OCI-LY3 (cell line): Measurements from ENCODE around the gene NPEPL1.

Experiments
- H2AFZ ChIP-seq: fragments of 200-600, 300-600 bp; shearing (Covaris generic); 2 replicates; pipeline ENCODE4 v1.6.0; 2014; ENCODE audit warnings: antibody characterized with exemption, low read depth, low read length
- H3K27ac ChIP-seq: fragments of 200-600, 300-600 bp; sonication (generic); 2 replicates; pipeline ENCODE4 v1.5.1; 2014; ENCODE audit warnings: mild to moderate bottlenecking, low read length, moderate library complexity, mixed read lengths
- H3K27me3 ChIP-seq: fragments of 200-600, 300-600 bp; sonication (generic); 2 replicates; pipeline ENCODE4 v1.6.1; 2014; ENCODE audit warnings: low read depth, low read length, mixed read lengths
- H3K36me3 ChIP-seq: fragments of 200-600, 300-600 bp; sonication (generic); replicated peaks from 2 replicates; pipeline ENCODE3; 2014; ENCODE audit warnings: low read depth, low read length, mixed read lengths
- H3K4me1 ChIP-seq: fragments of 300-600, 200-600 bp; sonication (generic); 2 replicates; pipeline ENCODE4 v1.6.1; 2014; ENCODE audit warnings: low read length, mixed read lengths
- H3K4me2 ChIP-seq: fragments of 200-600, 300-600 bp; sonication (generic); 2 replicates; pipeline ENCODE4 v1.6.1; 2014; ENCODE audit warnings: low read length, mixed read lengths
- H3K4me3 ChIP-seq: fragments of 300-600, 200-600 bp; sonication (generic); 2 replicates; pipeline ENCODE4 v1.5.1; 2014; ENCODE audit warnings: antibody characterized with exemption, mild to moderate bottlenecking, low read length, moderate library complexity
- H3K79me2 ChIP-seq: fragments of 300-600, 200-600 bp; shearing (Covaris generic); 2 replicates; pipeline ENCODE4 v1.6.1; 2014; ENCODE audit warnings: mild to moderate bottlenecking, low read length, mixed read lengths
- H3K9ac ChIP-seq: fragments of 300-600, 200-600 bp; shearing (Covaris generic); 2 replicates; pipeline ENCODE4 v1.6.0; 2014; ENCODE audit warnings: mild to moderate bottlenecking, low read length, moderate library complexity
- H3K9me3 ChIP-seq: fragments of 200-600, 300-600 bp; shearing (Covaris generic); 2 replicates; pipeline ENCODE4 v1.6.1; 2014; ENCODE audit warnings: low read length, mixed read lengths; ENCODE audit not compliant: insufficient read depth
- H4K20me1 ChIP-seq: fragments of 200-600, 300-600 bp; sonication (generic); 2 replicates; pipeline ENCODE4 v1.6.1; 2016; ENCODE audit warnings: low read length, mixed read lengths; ENCODE audit not compliant: insufficient read depth
- CTCF ChIP-seq: fragments of 200-600, 300-600 bp; sonication (generic); IDR thresholded peaks from 2 replicates; pipeline ENCODE4 v1.5.1; 2014; ENCODE audit warnings: antibody characterized with exemption, low read length, low read depth
- EZH2phosphoT487 ChIP-seq: fragments of 200-600 bp; shearing (Covaris generic); IDR thresholded peaks from 2 replicates; pipeline ENCODE4 v1.6.1; 2018; ENCODE audit warnings: antibody characterized with exemption, mixed run types, low read depth

Gene NPEPL1

GRCh38 chr20:58714923-58715351, 22.3 kb downstream of the NPEPL1 start:
- H3K79me2 ChIP-seq = no peaks in the 10 kb centered on the region
- H3K27ac ChIP-seq = no peak overlapping the region
- H2AFZ ChIP-seq = no peak overlapping the region
- H3K4me1 ChIP-seq = no peaks in the 10 kb centered on the region
- no peaks in the 10 kb centered on the region for H4K20me1 ChIP-seq
- H3K27me3 ChIP-seq = no peaks in the 10 kb centered on the region
- H3K36me3 ChIP-seq = no peaks in the 10 kb centered on the region
- no peak overlapping the region for H3K4me3 ChIP-seq
- TF ChIP-seq CTCF (no peak), EZH2phosphoT487 (no peak)
- H3K4me2 ChIP-seq = no peak overlapping the region
- no peaks in the 10 kb centered on the region for H3K9me3 ChIP-seq
- H3K9ac ChIP-seq = no peak overlapping the region

- H3K4me2 ChIP-seq = no peak overlapping the region
- H3K36me3 ChIP-seq = no peaks in the 10 kb centered on the region
- no peaks in the 10 kb centered on the region for H3K9me3 ChIP-seq
- no peak overlapping the region for H2AFZ ChIP-seq
- no peak overlapping the region for H3K9ac ChIP-seq
- no peak overlapping the region for H3K27ac ChIP-seq
- no peak overlapping the region for H3K4me3 ChIP-seq
- no peaks in the 10 kb centered on the region for H4K20me1 ChIP-seq
- TF ChIP-seq EZH2phosphoT487 = no peak
- TF ChIP-seq CTCF = no peak
- H3K79me2 ChIP-seq = no peaks in the 10 kb centered on the region
- H3K4me1 ChIP-seq = no peaks in the 10 kb centered on the region
- no peaks in the 10 kb centered on the region for H3K27me3 ChIP-seq
These were observed 22.8 kb downstream of the NPEPL1 start for GRCh38 chr20:58715391-58715800.

GRCh38 chr20:58715801-58716475, 23.3 kb downstream of the NPEPL1 start:
- Histone ChIP-seq H3K4me2 (no peak overlapping the region), H3K4me3 (no peak overlapping the region), H3K36me3 (no peaks in the 10 kb centered on the region), H2AFZ (no peak overlapping the region), H3K27me3 (0 out of 2 replicates have a peak, but pooled peaks cover under 1% of the 10 kb centered on the region), H3K4me1 (no peaks in the 10 kb centered on the region), H3K79me2 (no peaks in the 10 kb centered on the region), H3K9ac (no peak overlapping the region), H4K20me1 (no peaks in the 10 kb centered on the region), H3K27ac (no peak overlapping the region), H3K9me3 (no peaks in the 10 kb centered on the region)
- TF ChIP-seq EZH2phosphoT487 = no peak
- no peak for TF ChIP-seq CTCF

GRCh38 chr20:58716476-58717277, 24.1 kb downstream of the NPEPL1 start:
- H3K27me3 ChIP-seq = peaks cover 6% of the 10 kb centered on the region; the same call in 1 of the 2 replicates
- H3K9me3 ChIP-seq = no peaks in the 10 kb centered on the region
- H2AFZ ChIP-seq = no peak overlapping the region
- TF ChIP-seq CTCF (no peak), EZH2phosphoT487 (no peak)
- H3K4me1 ChIP-seq = no peaks in the 10 kb centered on the region
- H3K36me3 ChIP-seq = no peaks in the 10 kb centered on the region
- H4K20me1 ChIP-seq = no peaks in the 10 kb centered on the region
- no peak overlapping the region for H3K4me3 ChIP-seq
- no peaks in the 10 kb centered on the region for H3K79me2 ChIP-seq
- H3K9ac ChIP-seq = no peak overlapping the region
- H3K4me2 ChIP-seq = no peak overlapping the region
- no peak overlapping the region for H3K27ac ChIP-seq
